H1 (cell line): ENCODE results near the gene P4HA3. TPM values are rescaled to one million over a fixed set of nuclear protein-coding genes. Genes with fewer than 3 reads are reported as not detected.

Experiments used
- CTCF ChIA-PET: fragments of 300-600 bp; sonication (Branson Sonifier 250); formaldehyde crosslinking; loops from one replicate; lab custom pipeline; 2021; ENCODE audit not compliant: partially characterized antibody; lab: Charles Lee
- POLR2A ChIA-PET: fragments of 300-600 bp; sonication (Branson Sonifier 250); formaldehyde crosslinking; loops from one replicate; lab custom pipeline; 2021; ENCODE audit warnings: inconsistent platforms; ENCODE audit not compliant: partially characterized antibody; lab: Charles Lee
- DNase-seq, 2 experiments: peaks; one replicate each; pipeline versions ENCODE4 v3.0.0 to v3.0.0-alpha.2; 2010 to 2022; ENCODE audit warnings: low spot score in 2 of 2, low read depth in 1 of 2, mixed read lengths in 1 of 2
- FAIRE-seq: peaks from 2 replicates; lab custom pipeline; 2011; peaks lifted over from hg19 to GRCh38; lab: Jason Lieb, UNC
- H2AFZ ChIP-seq: 2 replicates; pipeline ENCODE4 v1.8.1; 2012; ENCODE audit warnings: low read length, inconsistent platforms
- H2AK5ac ChIP-seq: 2 replicates; pipeline ENCODE4 v1.6.1; 2013; ENCODE audit warnings: low read depth, low read length
- H2BK120ac ChIP-seq: replicated peaks from 2 replicates; pipeline ENCODE3; 2013; ENCODE audit warnings: low read depth, low read length, inconsistent platforms
- H2BK12ac ChIP-seq: 2 replicates; pipeline ENCODE4 v1.6.1; 2013; ENCODE audit warnings: low read depth, low read length
- H2BK15ac ChIP-seq: 2 replicates; pipeline ENCODE4 v1.6.1; 2013; ENCODE audit warnings: low read length
- H2BK20ac ChIP-seq: 2 replicates; pipeline ENCODE4 v1.6.1; 2013; ENCODE audit warnings: low read length
- H2BK5ac ChIP-seq: 2 replicates; pipeline ENCODE4 v1.6.1; 2013; ENCODE audit warnings: low read depth, low read length
- H3K14ac ChIP-seq: 2 replicates; pipeline ENCODE4 v1.6.1; 2013; ENCODE audit warnings: inconsistent platforms; ENCODE audit not compliant: insufficient read length
- H3K18ac ChIP-seq: 2 replicates; pipeline ENCODE4 v1.6.1; 2013; ENCODE audit warnings: low read length; ENCODE audit errors: extremely low read depth
- H3K23ac ChIP-seq: 2 replicates; pipeline ENCODE4 v1.6.1; 2013; ENCODE audit warnings: inconsistent platforms; ENCODE audit not compliant: insufficient read length
- H3K23me2 ChIP-seq: 2 replicates; pipeline ENCODE4 v1.6.1; 2013; ENCODE audit warnings: low read depth, low read length
- H3K27ac ChIP-seq: 2 replicates; pipeline ENCODE4 v1.6.1; 2011; ENCODE audit warnings: low read depth, low read length, inconsistent platforms
- H3K27me3 ChIP-seq, 4 experiments: replicated peaks in 1 of 4; 1 replicate in 1 of 4; 2 replicates in 3 of 4; pipeline versions ENCODE4 v1.6.1 to v1.8.1; 2011 to 2013; ENCODE audit warnings: low read length in 3 of 4, mild to moderate bottlenecking in 3 of 4, inconsistent platforms in 2 of 4, mixed read lengths in 2 of 4, moderate library complexity in 1 of 4; ENCODE audit not compliant: control insufficient read depth in 3 of 4, insufficient read depth in 3 of 4; ENCODE audit errors: extremely low read depth in 1 of 4
- H3K36me3 ChIP-seq, 4 experiments: 2 replicates each; pipeline versions ENCODE4 v1.6.1 to v1.8.1; 2011 to 2013; ENCODE audit warnings: mild to moderate bottlenecking in 4 of 4, low read length in 3 of 4, moderate library complexity in 2 of 4, control low read depth in 1 of 4, inconsistent platforms in 1 of 4; ENCODE audit not compliant: insufficient read depth in 4 of 4, control insufficient read depth in 2 of 4
- H3K4ac ChIP-seq: replicated peaks from 2 replicates; pipeline ENCODE3; 2013; ENCODE audit warnings: low read length, low read depth, mixed read lengths, inconsistent platforms; ENCODE audit not compliant: insufficient read length
- H3K4me1 ChIP-seq, 4 experiments: replicated peaks in 1 of 4; 1 replicate in 1 of 4; 2 replicates in 3 of 4; pipeline versions ENCODE4 v1.6.1 to v1.8.1; 2011 to 2013; ENCODE audit warnings: low read length in 3 of 4, inconsistent platforms in 2 of 4, mixed read lengths in 1 of 4; ENCODE audit not compliant: insufficient read depth in 4 of 4, control insufficient read depth in 3 of 4
- H3K4me2 ChIP-seq, 2 experiments: 2 replicates each; pipeline versions ENCODE4 v1.6.1 to v1.8.1; 2011 to 2013; ENCODE audit warnings: low read depth in 2 of 2, low read length in 2 of 2, control low read depth in 1 of 2, inconsistent platforms in 1 of 2, mild to moderate bottlenecking in 1 of 2; ENCODE audit not compliant: insufficient read depth in 1 of 2
- H3K4me3 ChIP-seq, 4 experiments: fragments of 200-600, 300-600 bp in 1 of 4; sonication (generic), shearing (Covaris generic), sonication (Bioruptor Twin) in 1 of 4; 2 replicates each; pipeline versions ENCODE4 v1.5.1 to v1.8.1; 2011 to 2016; ENCODE audit warnings: low read length in 4 of 4, low read depth in 3 of 4, control low read depth in 2 of 4, inconsistent platforms in 2 of 4, mild to moderate bottlenecking in 2 of 4, mixed read lengths in 1 of 4, moderate library complexity in 1 of 4; ENCODE audit not compliant: insufficient read depth in 2 of 4; ENCODE audit errors: extremely low read depth in 1 of 4
- H3K56ac ChIP-seq: replicated peaks from 2 replicates; pipeline ENCODE3; 2013; ENCODE audit warnings: low read depth, mild to moderate bottlenecking, mixed read lengths, low read length, inconsistent platforms; ENCODE audit not compliant: insufficient read length
- H3K79me1 ChIP-seq: 2 replicates; pipeline ENCODE4 v1.6.1; 2013; ENCODE audit warnings: low read depth, low read length, control low read depth
- H3K79me2 ChIP-seq, 2 experiments: 2 replicates each; pipeline versions ENCODE4 v1.6.1 to v1.8.1; 2012 to 2013; ENCODE audit warnings: low read length in 2 of 2, mild to moderate bottlenecking in 2 of 2, inconsistent platforms in 1 of 2; ENCODE audit not compliant: insufficient read depth in 2 of 2, control insufficient read depth in 1 of 2
- H3K9ac ChIP-seq, 4 experiments: replicated peaks in 1 of 4; 1 replicate in 1 of 4; 2 replicates in 3 of 4; pipeline versions ENCODE4 v1.6.1 to v1.8.1; 2011 to 2013; ENCODE audit warnings: low read depth in 3 of 4, low read length in 3 of 4, control low read depth in 2 of 4, mild to moderate bottlenecking in 2 of 4, moderate library complexity in 2 of 4, inconsistent platforms in 1 of 4; ENCODE audit errors: extremely low read depth in 1 of 4
- H3K9me3 ChIP-seq, 2 experiments: 2 replicates each; pipeline versions ENCODE4 v1.6.1 to v1.8.1; 2012 to 2013; ENCODE audit warnings: mild to moderate bottlenecking in 2 of 2, moderate library complexity in 2 of 2, control low read depth in 1 of 2, inconsistent platforms in 1 of 2, low read depth in 1 of 2, low read length in 1 of 2, mixed read lengths in 1 of 2; ENCODE audit not compliant: insufficient read depth in 2 of 2
- H4K20me1 ChIP-seq, 2 experiments: replicated peaks in 1 of 2; 2 replicates each; pipeline versions ENCODE3 to v1.8.1; 2011 to 2013; ENCODE audit warnings: inconsistent platforms in 2 of 2, low read length in 2 of 2, mild to moderate bottlenecking in 1 of 2; ENCODE audit not compliant: insufficient read depth in 2 of 2, control insufficient read depth in 1 of 2
- H4K5ac ChIP-seq: 2 replicates; pipeline ENCODE4 v1.6.1; 2013; ENCODE audit warnings: low read length, low read depth, mixed read lengths, inconsistent platforms; ENCODE audit not compliant: insufficient read length
- H4K8ac ChIP-seq: 2 replicates; pipeline ENCODE4 v1.8.0; 2013; ENCODE audit warnings: mild to moderate bottlenecking, moderate library complexity, low read length, inconsistent platforms; ENCODE audit not compliant: insufficient read depth; ENCODE audit errors: extremely low read depth
- H4K91ac ChIP-seq: replicated peaks from 2 replicates; pipeline ENCODE3; 2013; ENCODE audit warnings: low read length, mixed read lengths, inconsistent platforms; ENCODE audit not compliant: insufficient read length
- BACH1 ChIP-seq: IDR thresholded peaks from 2 replicates; pipeline ENCODE4 v1.6.1; 2012; ENCODE audit warnings: low read length, improper control_type of control experiment
- BCL11A ChIP-seq, 2 experiments: IDR thresholded peaks; one replicate each; pipeline ENCODE4 v1.6.1; 2011; ENCODE audit warnings: low read depth in 2 of 2, low read length in 2 of 2, mild to moderate bottlenecking in 2 of 2
- E2F6 ChIP-seq: IDR thresholded peaks from 2 replicates; pipeline ENCODE4 v1.6.1; 2012; ENCODE audit warnings: inconsistent platforms
- HDAC2 ChIP-seq, 2 experiments: fragments of 300-600 bp in 1 of 2; sonication (generic) in 1 of 2; IDR thresholded peaks; 2 replicates each; pipeline ENCODE4 v1.6.1; 2011 to 2012; ENCODE audit warnings: low read depth in 2 of 2, low read length in 2 of 2, mild to moderate bottlenecking in 2 of 2, moderate library complexity in 2 of 2, borderline replicate concordance in 1 of 2, inconsistent platforms in 1 of 2
- HDAC6 ChIP-seq: IDR thresholded peaks from one replicate; pipeline ENCODE4 v1.7.1; 2012; ENCODE audit warnings: low read depth, mild to moderate bottlenecking, inconsistent platforms, low read length, moderate library complexity
- JUND ChIP-seq: IDR thresholded peaks from 2 replicates; pipeline ENCODE4 v1.6.1; 2011; ENCODE audit warnings: mild to moderate bottlenecking, improper control_type of control experiment, low read length
- NRF1 ChIP-seq: IDR thresholded peaks from 2 replicates; pipeline ENCODE4 v1.6.1; 2011; ENCODE audit warnings: mild to moderate bottlenecking, low read depth, low read length, improper control_type of control experiment
- POLR2A ChIP-seq, 2 experiments: IDR thresholded peaks; 1 replicate in 1 of 2; 2 replicates in 1 of 2; pipeline ENCODE4 v1.6.1; 2011; ENCODE audit warnings: low read depth in 2 of 2, low read length in 2 of 2, mild to moderate bottlenecking in 2 of 2; ENCODE audit errors: control extremely low read depth in 1 of 2
- RFX5 ChIP-seq: IDR thresholded peaks from 2 replicates; pipeline ENCODE4 v1.6.1; 2011; ENCODE audit warnings: low read depth, low read length, improper control_type of control experiment, borderline replicate concordance
- RNF2 ChIP-seq: fragments of 200-900, 300-1000 bp; sonication (generic); IDR thresholded peaks from 2 replicates; pipeline ENCODE4 v1.7.1; 2016; ENCODE audit warnings: borderline replicate concordance, low read depth, mild to moderate bottlenecking, antibody characterized with exemption, low read length; ENCODE audit not compliant: poor library complexity, severe bottlenecking; ENCODE audit errors: missing control alignments
- RXRA ChIP-seq: IDR thresholded peaks from 2 replicates; pipeline ENCODE4 v1.6.1; 2011; ENCODE audit warnings: low read depth, mild to moderate bottlenecking, low read length, moderate library complexity; ENCODE audit not compliant: insufficient read depth
- SIN3A ChIP-seq, 2 experiments: IDR thresholded peaks in 1 of 2; conservative IDR thresholded peaks in 1 of 2; 2 replicates each; pipeline ENCODE4 v1.6.1; 2011 to 2012; ENCODE audit warnings: low read length in 2 of 2, improper control_type of control experiment in 1 of 2, low read depth in 1 of 2, mild to moderate bottlenecking in 1 of 2
- SP2 ChIP-seq: IDR thresholded peaks from 2 replicates; pipeline ENCODE4 v1.6.1; 2012; ENCODE audit warnings: mild to moderate bottlenecking, low read length, inconsistent platforms
- TEAD4 ChIP-seq: IDR thresholded peaks from 2 replicates; pipeline ENCODE4 v1.6.1; 2012; ENCODE audit warnings: low read depth, low read length, inconsistent platforms, mixed read lengths
- WGBS, 2 experiments: shearing (Covaris generic) in 1 of 2; methylation state at CpG; one replicate each; pipeline versions ENCODE4 v1.1.6 to v1.1.7; 2013 to 2015; ENCODE audit warnings: low lambda C conversion rate in 2 of 2, mixed read lengths in 2 of 2, inconsistent platforms in 1 of 2, low coverage in 1 of 2, missing lambda C conversion rate in 1 of 2; ENCODE audit not compliant: insufficient replicate concordance in 2 of 2, insufficient coverage in 1 of 2, insufficient read length in 1 of 2; ENCODE audit errors: extremely low coverage in 1 of 2, missing lambda C conversion rate in 1 of 2; 5-methylcytosine and 5-hydroxymethylcytosine counted together
- polyA plus RNA-seq, 7 experiments: library from polyadenylated mRNA; depleted of rRNA in 3 of 7; stranded (reverse) in 5 of 7; unstranded in 2 of 7; fragments of >200 nt in 5 of 7; fragments of 200-250 nt in 2 of 7; gene quantifications; 1 replicate in 5 of 7; 2 replicates in 1 of 7; 4 replicates in 1 of 7; pipeline versions ENCODE4 v1.2.1 to v1.2.3, GENCODE V29; 2011 to 2013; ENCODE audit warnings: missing spikeins in 2 of 7, mixed read lengths in 2 of 7
- total RNA-seq: library from RNA; stranded (reverse); fragmentation: NEBNext Ultra II Directional; extraction: Animal tissue kit (Norgen Biotek cat#: 25700); gene quantifications from 2 replicates; pipeline ENCODE4 v1.2.1, GENCODE V29; 2021

P4HA3 gene
- total and polyA plus RNA-seq, 2 of the 8 experiments (the other 6 are each of a cell fraction or from before 2014, with no cell fraction given), result 0.06 TPM; not detected in 1

- FAIRE-seq, result no peak
- no peak overlapping the region for H3K27ac ChIP-seq
- TF ChIP-seq BACH1 (no peak), TEAD4 (no peak), HDAC2 (IDR thresholded peaks at IDR 0.05; ENCODE audit: borderline replicate concordance in 1 of 2, low read depth in 2 of 2, low read length in 2 of 2) (no peak), BCL11A (IDR thresholded peaks at IDR 0.05; ENCODE audit: low read depth in 2 of 2, low read length in 2 of 2) (no peak), SIN3A (conservative IDR thresholded peaks at IDR 0.05 in 1 of 2, IDR thresholded peaks at IDR 0.05 in 1 of 2; ENCODE audit: low read depth in 1 of 2, low read length in 2 of 2) (no peak), RFX5 (no peak), SP2 (no peak), RNF2 (no peak), RXRA (no peak), POLR2A (IDR thresholded peaks at IDR 0.05; ENCODE audit: control extremely low read depth in 1 of 2, low read depth in 2 of 2, low read length in 2 of 2) (no peak), JUND (no peak), NRF1 (no peak), HDAC6 (no peak), E2F6 (no peak)
Observed at GRCh38 chr11:74341921-74342320, 30.5 kb upstream of the P4HA3 start.

More at GRCh38 chr11:74341921-74342320, 30.5 kb upstream of the P4HA3 start:
- Histone ChIP-seq H3K36me3 (peaks cover 4 to 26% (median 9%) of the 10 kb centered on the region in 4 experiments; a peak in 7 of 8 replicates), H2AFZ (no peak overlapping the region), H3K18ac (no peak overlapping the region), H4K91ac (no peak overlapping the region), H2BK15ac (no peak overlapping the region), H2BK12ac (no peak overlapping the region), H2BK5ac (no peak overlapping the region), H4K5ac (no peak overlapping the region), H4K20me1 (peaks cover 0 to 3% of the 10 kb centered on the region in 2 experiments), H3K4ac (no peak overlapping the region), H3K9ac (no peak overlapping the region), H2BK20ac (no peak overlapping the region), H2AK5ac (no peak overlapping the region), H3K14ac (no peak overlapping the region), H3K4me1 (no peaks in the 10 kb centered on the region), H3K9me3 (no peaks in the 10 kb centered on the region), H3K79me1 (no peaks in the 10 kb centered on the region), H2BK120ac (no peak overlapping the region), H3K4me2 (no peak overlapping the region), H4K8ac (no peak overlapping the region), H3K79me2 (no peaks in the 10 kb centered on the region), H3K23me2 (no peaks in the 10 kb centered on the region), H3K27me3 (no peaks in the 10 kb centered on the region), H3K4me3 (no peak overlapping the region), H3K23ac (no peak overlapping the region), H3K56ac (no peak overlapping the region)
- POLR2A ChIA-PET, result no interaction called here
- CTCF ChIA-PET, result no interaction called here
- 100% methylated on average over 1 of the region's 1 CpG; no CpG with 5 or more reads in 1 of the 2 experiments for WGBS, 2 experiments
- no peak for DNase-seq
